Gastroesophageal sphincter (tissue), 4 donors: Measurements from ENCODE around the gene PLCG1. TPM values are rescaled to one million over a fixed set of nuclear protein-coding genes. Genes with fewer than 3 reads are reported as not detected.

Source experiments
- ATAC-seq: fragments of 150-250 bp; one replicate; pipeline ENCODE4 v1.9.1; 2016; ENCODE audit warnings: mild to moderate bottlenecking, moderate library complexity
- H3K27ac ChIP-seq, 4 donors: fragments of 200-600 bp; sonication (generic) in 3 of 4; 1 replicate in 3 of 4; 2 replicates in 1 of 4; pipeline ENCODE4 v1.5.1; 2016 to 2019
- H3K27me3 ChIP-seq: fragments of 200-600 bp; sonication (generic); one replicate; pipeline ENCODE4 v1.5.1; 2019
- H3K36me3 ChIP-seq, 2 donors: fragments of 200-600 bp; sonication (generic); one replicate each; pipeline ENCODE4 v1.5.1; 2019; ENCODE audit warnings: control low read depth in 1 of 2
- H3K4me1 ChIP-seq, 3 donors: fragments of 200-600 bp; sonication (generic); 1 replicate in 2 of 3; 2 replicates in 1 of 3; pipeline ENCODE4 v1.5.1; 2016 to 2019; ENCODE audit warnings: control low read depth in 2 of 3
- H3K4me3 ChIP-seq, 2 donors: fragments of 200-600 bp; sonication (generic); one replicate each; pipeline ENCODE4 v1.5.1; 2019; ENCODE audit warnings: mild to moderate bottlenecking in 1 of 2, moderate library complexity in 1 of 2
- H3K9me3 ChIP-seq, 3 donors: fragments of 200-600 bp; sonication (generic); one replicate each; pipeline ENCODE4 v1.5.1; 2017 to 2019; ENCODE audit warnings: control low read depth in 2 of 3
- EP300 ChIP-seq: sonication (generic); formaldehyde crosslinking; IDR thresholded peaks from one replicate; pipeline ENCODE4 v1.6.1; 2017; ENCODE audit warnings: antibody characterized with exemption, mild to moderate bottlenecking
- POLR2A ChIP-seq, 2 donors: fragments of 450-650 bp; IDR thresholded peaks; one replicate each; pipeline ENCODE4 v1.6.1; 2017; ENCODE audit warnings: antibody characterized with exemption in 2 of 2, mild to moderate bottlenecking in 2 of 2, moderate library complexity in 1 of 2
- POLR2AphosphoS5 ChIP-seq: sonication (generic); formaldehyde crosslinking; IDR thresholded peaks from one replicate; pipeline ENCODE4 v1.6.1; 2017; ENCODE audit warnings: antibody characterized with exemption
- WGBS, 2 donors: methylation state at CpG; one replicate each; pipeline ENCODE4 v1.1.5; 2018; ENCODE audit warnings: low coverage in 1 of 2; 5-methylcytosine and 5-hydroxymethylcytosine counted together
- small RNA-seq, 4 donors: library from RNA; depleted of rRNA; stranded (forward); fragments of <200 nt; gene quantifications; one replicate each; pipeline ENCODE3, GENCODE V24; 2016
- total RNA-seq, 4 donors: library from RNA; depleted of rRNA; stranded (reverse); fragments of >200 nt; gene quantifications; one replicate each; pipeline ENCODE4 v1.1.0, GENCODE V29; 2016
- TF ChIP-seq, protein P1 (sequence below), 4 experiments: fragments of 200-600 bp in 2 of 4; fragments of 450-650 bp in 2 of 4; sonication (generic) in 1 of 4; IDR thresholded peaks; one replicate each; pipeline ENCODE4 v1.5.1; 2017 to 2019; ENCODE audit warnings: antibody characterized with exemption in 4 of 4, mild to moderate bottlenecking in 2 of 4, moderate library complexity in 2 of 4

The PLCG1 gene
- total RNA-seq, 4 donors from 2014 or later: 42.3 to 173 (median 94.7) TPM

DNA sequence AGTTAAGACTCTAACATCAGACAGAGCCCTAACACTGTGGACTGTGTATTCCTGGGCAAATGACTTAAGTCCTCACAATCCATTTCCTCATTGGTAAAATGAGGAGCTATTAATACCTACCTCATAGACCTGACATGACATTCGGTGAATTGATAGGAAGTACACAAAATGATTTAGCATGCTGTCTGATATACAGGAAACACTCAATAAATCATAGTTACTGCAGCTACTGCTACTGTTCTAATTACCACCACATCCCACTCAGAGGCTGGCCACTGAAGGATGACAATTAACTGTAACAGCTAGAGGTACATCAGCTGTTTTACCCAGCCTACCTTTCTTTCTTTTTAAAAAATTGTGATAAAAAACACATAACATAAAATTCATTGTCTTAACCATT, 87.7 kb downstream of the PLCG1 start:
- H3K27ac ChIP-seq: no peak overlapping the region
- peaks cover 21 to 77% (median 36%) of the 10 kb centered on the region in 3 donors for H3K4me1 ChIP-seq

DNA sequence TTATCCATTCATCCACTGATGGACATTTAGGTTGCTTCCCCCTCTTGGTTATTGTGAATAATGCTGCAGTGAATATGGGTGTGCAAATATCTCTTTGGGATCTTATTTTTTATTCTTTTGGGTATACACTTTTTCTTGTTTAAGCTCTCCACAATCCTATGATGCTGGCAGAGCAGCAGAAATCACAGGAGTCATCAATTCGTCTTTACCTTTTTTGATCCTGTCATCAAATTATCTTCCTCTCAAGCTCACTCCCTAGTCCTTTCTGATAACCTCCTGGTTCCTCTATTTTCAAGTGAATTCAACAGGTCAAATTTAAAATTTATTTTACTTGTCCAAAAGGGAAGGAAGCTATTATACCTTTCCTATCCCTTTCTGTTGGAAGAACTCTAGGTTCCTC, 89.1 kb downstream of the PLCG1 start:
- Histone ChIP-seq H3K4me1 (peaks cover 16 to 77% (median 34%) of the 10 kb centered on the region in 3 donors), H3K36me3 (no peaks in the 10 kb centered on the region), H3K27me3 (no peaks in the 10 kb centered on the region), H3K4me3 (no peak overlapping the region), H3K9me3 (no peaks in the 10 kb centered on the region), H3K27ac (no peak overlapping the region)
- TF ChIP-seq EP300: no peak
- no peak for TF ChIP-seq POLR2A (IDR thresholded peaks at IDR 0.05)
- 78 to 100% methylated on average over 1 of the region's 1 CpG for WGBS, 2 donors
- no peak for ATAC-seq

More for the DNA sequence above, 87.7 kb downstream of the PLCG1 start:
- WGBS, 2 donors: 70 to 88% methylated on average over 1 of the region's 1 CpG
- H3K27me3 ChIP-seq: no peaks in the 10 kb centered on the region
- H3K9me3 ChIP-seq: no peaks in the 10 kb centered on the region
- H3K36me3 ChIP-seq: no peaks in the 10 kb centered on the region
- no peak for ATAC-seq
- TF ChIP-seq EP300 (no peak), POLR2AphosphoS5 (no peak), POLR2A (IDR thresholded peaks at IDR 0.05) (no peak)
- TF ChIP-seq, protein P1, sequence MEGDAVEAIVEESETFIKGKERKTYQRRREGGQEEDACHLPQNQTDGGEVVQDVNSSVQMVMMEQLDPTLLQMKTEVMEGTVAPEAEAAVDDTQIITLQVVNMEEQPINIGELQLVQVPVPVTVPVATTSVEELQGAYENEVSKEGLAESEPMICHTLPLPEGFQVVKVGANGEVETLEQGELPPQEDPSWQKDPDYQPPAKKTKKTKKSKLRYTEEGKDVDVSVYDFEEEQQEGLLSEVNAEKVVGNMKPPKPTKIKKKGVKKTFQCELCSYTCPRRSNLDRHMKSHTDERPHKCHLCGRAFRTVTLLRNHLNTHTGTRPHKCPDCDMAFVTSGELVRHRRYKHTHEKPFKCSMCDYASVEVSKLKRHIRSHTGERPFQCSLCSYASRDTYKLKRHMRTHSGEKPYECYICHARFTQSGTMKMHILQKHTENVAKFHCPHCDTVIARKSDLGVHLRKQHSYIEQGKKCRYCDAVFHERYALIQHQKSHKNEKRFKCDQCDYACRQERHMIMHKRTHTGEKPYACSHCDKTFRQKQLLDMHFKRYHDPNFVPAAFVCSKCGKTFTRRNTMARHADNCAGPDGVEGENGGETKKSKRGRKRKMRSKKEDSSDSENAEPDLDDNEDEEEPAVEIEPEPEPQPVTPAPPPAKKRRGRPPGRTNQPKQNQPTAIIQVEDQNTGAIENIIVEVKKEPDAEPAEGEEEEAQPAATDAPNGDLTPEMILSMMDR (IDR thresholded peaks at IDR 0.05): no peak
- H3K4me3 ChIP-seq: no peak overlapping the region

Small RNA genes within 50 kb of the gene (small RNA-seq; reads per million reads assigned to genes)
- gene AL022394.1 (0 reads per million in 4 donors), gene MIR6871 (0 reads per million in 4 donors)

Other genes starting within 250 kb of the PLCG1 start
- 10 to 100 TPM; 22.0 to 31.6 (median 28.8) TPM for gene TOP1, start 108.7 kb upstream of the PLCG1 start, total RNA-seq
- 100 to 1,000 TPM; 121 to 183 (median 155) TPM for gene ZHX3, start 180.2 kb downstream of the PLCG1 start, total RNA-seq
- 10 to 100 TPM in 2 of 4 donors, 1 to 10 TPM in 2; 5.5 to 16.6 (median 9.1) TPM for gene LPIN3, start 203.3 kb downstream of the PLCG1 start, total RNA-seq
- gene EMILIN3, start 229.3 kb downstream of the PLCG1 start, total RNA-seq: 1 to 10 TPM; 1.1 to 3.6 (median 2.9) TPM